Naive thymus-derived CD8-positive, alpha-beta T cell (primary cell): ENCODE data around the gene LRRC49. TPM values are rescaled to one million over a fixed set of nuclear protein-coding genes. Genes with fewer than 3 reads are reported as not detected.
"Not testable (repeated sequence)": the region's sequence is repeated elsewhere in the genome, so short reads cannot be mapped to it uniquely, and the experiment has no call there.

Experiments
- ATAC-seq, 2 donors: fragments of 150-1000 bp; cut with Tn5 transposase in 1 of 2; sonication (Bioruptor Pico), chemical (Tn5 transposase) in 1 of 2; 1 replicate in 1 of 2; 2 replicates in 1 of 2; pipeline ENCODE4 v1.10.0; 2021; ENCODE audit warnings: mild to moderate bottlenecking in 2 of 2, moderate library complexity in 2 of 2
- POLR2A ChIA-PET: fragments of 350-600 bp; sonication (Branson Sonifier 250); formaldehyde crosslinking; loops from one replicate; lab custom pipeline; 2021; ENCODE audit warnings: antibody characterized with exemption; lab: Charles Lee
- DNase-seq, 10 donors: peaks; one replicate each; pipeline versions ENCODE4 v3.0.0 to v3.0.0-alpha.2; 2020 to 2022
- H3K27ac Mint-ChIP-seq, 10 donors: one replicate each; pipeline ENCODE4 v1.8.0; 2020 to 2022; ENCODE audit warnings: mild to moderate bottlenecking in 10 of 10, mixed read lengths in 10 of 10, moderate library complexity in 4 of 10, inconsistent platforms in 1 of 10
- H3K27me3 Mint-ChIP-seq, 5 donors: one replicate each; pipeline ENCODE4 v1.8.0; 2021 to 2022; ENCODE audit warnings: mixed read lengths in 5 of 5
- H3K36me3 Mint-ChIP-seq, 3 donors: one replicate each; pipeline ENCODE4 v1.8.0; 2020 to 2022; ENCODE audit warnings: mixed read lengths in 3 of 3, mild to moderate bottlenecking in 2 of 3, inconsistent platforms in 1 of 3
- H3K4me1 Mint-ChIP-seq, 4 donors: one replicate each; pipeline ENCODE4 v1.8.0; 2021 to 2022; ENCODE audit warnings: mixed read lengths in 4 of 4
- H3K4me3 Mint-ChIP-seq, 10 donors: one replicate each; pipeline ENCODE4 v1.8.0; 2020 to 2022; ENCODE audit warnings: mild to moderate bottlenecking in 10 of 10, mixed read lengths in 10 of 10, moderate library complexity in 6 of 10, inconsistent platforms in 1 of 10
- H3K9me3 Mint-ChIP-seq, 9 donors: one replicate each; pipeline ENCODE4 v1.8.0; 2020 to 2022; ENCODE audit warnings: mixed read lengths in 9 of 9, mild to moderate bottlenecking in 3 of 9, inconsistent platforms in 1 of 9, moderate library complexity in 1 of 9
- polyA plus RNA-seq, 3 donors: library from polyadenylated mRNA; unstranded; fragments of 300-500 nt; fragmentation: Illumina TruSeq; gene quantifications; one replicate each; pipeline ENCODE4 v1.2.3, GENCODE V29; 2021
- total RNA-seq, 8 experiments: library from RNA in 2 of 8; stranded (reverse) in 2 of 8; gene quantifications; one replicate each; pipeline ENCODE4 v1.2.3 and lab custom pipeline; 2021 to 2026

Gene LRRC49
- total and polyA plus RNA-seq, 5 experiments from 2014 or later: not detected

- POLR2A ChIA-PET: no interaction called here
- Mint-ChIP-seq H3K36me3 (no peaks in the 10 kb centered on the region), H3K4me1 (no peaks in the 10 kb centered on the region), H3K4me3 (no peak overlapping the region), H3K27me3 (peaks cover 3 to 10% (median 4%) of the 10 kb centered on the region in 5 donors), H3K27ac (no peak overlapping the region), H3K9me3 (peaks cover 0 to 5% (median 0%) of the 10 kb centered on the region in 9 donors)
- no peak for ATAC-seq
- DNase-seq: no peak
Observed at GRCh38 chr15:70976851-70977250, 84.2 kb downstream of the LRRC49 start.

DNA sequence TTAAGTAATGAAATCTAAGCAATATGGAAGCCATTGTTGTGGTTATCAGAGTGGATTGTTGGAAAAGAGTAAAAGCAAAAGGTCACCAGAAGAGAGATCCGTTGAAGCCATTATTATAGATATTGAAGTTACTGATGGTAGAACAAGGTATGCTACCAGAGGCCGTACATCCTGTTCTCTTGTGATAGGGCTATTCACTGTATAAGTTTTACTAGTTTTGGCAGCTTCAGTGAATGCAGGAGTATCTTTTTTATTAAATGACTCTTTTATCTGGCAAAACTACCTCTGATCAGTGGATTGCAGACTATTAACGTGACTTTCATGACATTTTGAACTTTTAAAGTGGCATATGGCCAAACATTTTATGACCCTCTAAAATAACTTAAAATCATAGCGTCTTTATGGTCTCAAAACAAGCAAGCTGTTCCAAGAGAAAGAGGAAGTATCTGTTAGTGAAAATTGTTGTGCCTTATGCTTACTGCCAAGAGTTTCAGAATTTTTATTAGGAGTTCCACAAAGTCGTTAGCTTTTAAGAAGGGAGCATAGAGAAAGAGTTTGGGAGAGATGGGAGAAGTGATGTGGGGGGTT is 102.9 kb downstream of the LRRC49 start:
- POLR2A ChIA-PET: no interaction called here
- H3K36me3 Mint-ChIP-seq: peaks cover 0 to 26% (median 8%) of the 10 kb centered on the region in 3 donors

DNA sequence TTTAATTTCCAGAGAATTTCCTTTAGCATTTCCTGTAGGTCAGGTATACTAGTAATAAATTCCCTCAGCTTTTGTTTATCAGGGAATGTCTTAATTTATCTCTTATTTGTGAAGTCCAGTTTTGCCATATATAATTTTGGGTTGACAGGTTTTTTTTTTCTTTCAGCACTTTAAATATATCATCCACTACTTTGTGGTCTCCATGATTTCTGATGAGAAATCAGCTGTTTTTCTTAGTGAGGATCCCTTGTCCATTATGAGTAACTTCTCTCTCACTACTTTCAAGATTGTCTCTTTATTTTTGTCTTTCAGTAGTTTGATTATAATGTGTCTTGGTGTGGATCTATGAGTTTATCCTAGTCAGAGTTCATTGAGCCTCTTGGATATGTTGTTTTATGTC is 105.7 kb downstream of the LRRC49 start:
- POLR2A ChIA-PET: no interaction called here
- Mint-ChIP-seq H3K27ac (no peak overlapping the region), H3K9me3 (peaks cover 8 to 36% (median 22%) of the 10 kb centered on the region in 9 donors), H3K4me1 (peaks cover 0 to 1% (median 0%) of the 10 kb centered on the region in 4 donors), H3K4me3 (no peak overlapping the region), H3K36me3 (peaks cover 2 to 26% (median 6%) of the 10 kb centered on the region in 3 donors), H3K27me3 (peaks cover 13 to 28% (median 21%) of the 10 kb centered on the region in 5 donors)
- DNase-seq (no peak), ATAC-seq (no peak)

More for the DNA sequence above, 102.9 kb downstream of the LRRC49 start:
- no peaks in the 10 kb centered on the region for H3K4me1 Mint-ChIP-seq
- H3K27me3 Mint-ChIP-seq: peaks cover 9 to 25% (median 17%) of the 10 kb centered on the region in 5 donors
- no peak overlapping the region for H3K4me3 Mint-ChIP-seq
- H3K27ac Mint-ChIP-seq: no peak overlapping the region
- peaks cover 10 to 35% (median 20%) of the 10 kb centered on the region in 9 donors for H3K9me3 Mint-ChIP-seq
- DNase-seq (no peak), ATAC-seq (no peak)

DNA sequence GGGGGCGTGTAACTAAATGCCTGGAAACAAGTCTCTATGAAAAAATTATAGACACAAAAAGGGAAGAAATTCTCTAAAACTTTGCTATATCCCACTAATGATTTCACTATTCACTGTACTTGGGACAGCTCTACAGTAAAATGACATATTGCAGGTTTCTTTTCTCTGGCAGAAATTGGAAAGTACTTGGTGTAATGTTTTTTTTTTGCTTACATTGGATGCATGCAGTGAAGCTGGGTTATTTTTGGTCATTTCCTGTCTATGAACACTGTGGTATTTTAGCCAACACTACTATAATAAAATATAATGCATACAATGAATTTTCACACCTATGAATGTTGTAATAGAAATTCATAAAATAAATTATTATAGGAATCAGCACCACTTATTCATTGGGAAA is 109.7 kb downstream of the LRRC49 start:
- Mint-ChIP-seq H3K27me3 (peaks cover 17 to 44% (median 23%) of the 10 kb centered on the region in 5 donors), H3K4me3 (no peak overlapping the region), H3K36me3 (peaks cover 2 to 26% (median 6%) of the 10 kb centered on the region in 3 donors), H3K9me3 (peaks cover 8 to 36% (median 21%) of the 10 kb centered on the region in 9 donors), H3K4me1 (peaks cover 0 to 1% (median 0%) of the 10 kb centered on the region in 4 donors), H3K27ac (no peak overlapping the region)
- POLR2A ChIA-PET: no interaction called here
- no peak for DNase-seq
- ATAC-seq: no peak

DNA sequence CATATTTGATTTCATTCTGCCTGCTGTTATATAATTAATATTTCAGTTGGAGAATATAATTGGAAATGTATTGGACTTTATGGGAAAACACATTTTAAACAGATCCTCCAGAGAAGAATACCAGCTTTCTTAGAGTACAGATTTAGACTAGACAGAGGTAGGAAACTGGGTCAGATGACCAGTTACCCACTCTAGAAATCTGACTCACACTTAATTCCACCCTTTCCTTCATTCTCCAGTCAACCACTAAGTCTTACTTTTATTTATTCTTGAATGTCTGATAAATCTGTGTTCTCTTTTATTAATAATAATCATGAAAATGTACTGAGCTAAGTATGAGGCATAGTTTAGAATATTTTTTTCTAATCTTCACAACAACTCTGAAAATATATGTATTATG is 110.7 kb downstream of the LRRC49 start:
- no peak overlapping the region for H3K4me3 Mint-ChIP-seq
- peaks cover 2 to 20% (median 5%) of the 10 kb centered on the region in 3 donors for H3K36me3 Mint-ChIP-seq
- H3K27me3 Mint-ChIP-seq: peaks cover 17 to 34% (median 19%) of the 10 kb centered on the region in 5 donors
- DNase-seq (no peak), ATAC-seq (no peak)
- peaks cover 0 to 1% (median 0%) of the 10 kb centered on the region in 4 donors for H3K4me1 Mint-ChIP-seq
- no peak overlapping the region for H3K27ac Mint-ChIP-seq
- POLR2A ChIA-PET: no interaction called here
- H3K9me3 Mint-ChIP-seq: peaks cover 6 to 28% (median 14%) of the 10 kb centered on the region in 9 donors

DNA sequence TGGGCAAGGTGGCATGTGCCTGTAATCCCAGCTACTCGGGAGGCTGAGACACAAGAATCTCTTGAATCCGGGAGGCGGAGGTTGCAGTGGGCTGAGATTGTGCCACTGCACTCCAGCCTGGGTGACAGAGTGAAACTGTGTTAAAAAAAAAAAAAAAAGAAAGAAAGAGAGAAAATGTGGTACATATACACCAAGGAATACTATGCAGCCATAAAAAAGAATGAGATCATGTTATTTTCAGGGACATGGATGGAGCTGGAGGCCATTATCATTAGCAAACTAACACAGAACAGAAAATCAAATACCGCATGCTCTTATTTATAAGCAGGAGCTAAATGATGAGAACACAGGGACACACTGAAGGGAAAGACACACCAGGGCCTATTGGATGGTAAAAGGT is 111.9 kb downstream of the LRRC49 start:
- H3K4me1 Mint-ChIP-seq, POLR2A ChIA-PET, ATAC-seq, H3K27ac Mint-ChIP-seq, DNase-seq, H3K36me3 Mint-ChIP-seq, H3K4me3 Mint-ChIP-seq: not testable (repeated sequence)
- Mint-ChIP-seq H3K27me3 (peaks cover 16 to 40% (median 19%) of the 10 kb centered on the region in 5 donors), H3K9me3 (peaks cover 0 to 17% (median 6%) of the 10 kb centered on the region in 9 donors)

- H3K9me3 Mint-ChIP-seq: peaks cover 0 to 6% (median 2%) of the 10 kb centered on the region in 9 donors
- ATAC-seq (no peak), DNase-seq (no peak)
- POLR2A ChIA-PET: interaction anchor here (0.6 kb wide), 1 partner anchor 1972 kb away, joined by 7 read pairs; no protein-coding TSS in a partner anchor
- H3K36me3 Mint-ChIP-seq: peaks cover 0 to 5% (median 2%) of the 10 kb centered on the region in 3 donors
- H3K27ac Mint-ChIP-seq: no peak overlapping the region
- peaks cover 16 to 49% (median 19%) of the 10 kb centered on the region in 5 donors for H3K27me3 Mint-ChIP-seq
- no peak overlapping the region for H3K4me3 Mint-ChIP-seq
- H3K4me1 Mint-ChIP-seq: peaks cover 0 to 1% (median 0%) of the 10 kb centered on the region in 4 donors
Observed at GRCh38 chr15:71005895-71006294, 113.3 kb downstream of the LRRC49 start.

GRCh38 chr15:71008250-71008870 is 115.7 kb downstream of the LRRC49 start:
- no peak for DNase-seq

GRCh38 chr15:71010472-71010871 is 117.8 kb downstream of the LRRC49 start:
- ATAC-seq: no peak
- Mint-ChIP-seq H3K4me3 (no peak overlapping the region), H3K9me3 (no peaks in the 10 kb centered on the region), H3K36me3 (no peaks in the 10 kb centered on the region), H3K27me3 (peaks cover 5 to 48% (median 19%) of the 10 kb centered on the region in 5 donors), H3K27ac (no peak overlapping the region), H3K4me1 (no peaks in the 10 kb centered on the region)
- POLR2A ChIA-PET: no interaction called here
- no peak for DNase-seq

More at GRCh38 chr15:71008250-71008870, 115.7 kb downstream of the LRRC49 start:
- POLR2A ChIA-PET: no interaction called here
- no peak for ATAC-seq
- no peaks in the 10 kb centered on the region for H3K4me1 Mint-ChIP-seq
- peaks cover 14 to 59% (median 26%) of the 10 kb centered on the region in 5 donors for H3K27me3 Mint-ChIP-seq
- peaks cover 0 to 2% (median 0%) of the 10 kb centered on the region in 9 donors for H3K9me3 Mint-ChIP-seq
- no peak overlapping the region for H3K4me3 Mint-ChIP-seq
- H3K36me3 Mint-ChIP-seq: no peaks in the 10 kb centered on the region
- no peak overlapping the region for H3K27ac Mint-ChIP-seq

DNA sequence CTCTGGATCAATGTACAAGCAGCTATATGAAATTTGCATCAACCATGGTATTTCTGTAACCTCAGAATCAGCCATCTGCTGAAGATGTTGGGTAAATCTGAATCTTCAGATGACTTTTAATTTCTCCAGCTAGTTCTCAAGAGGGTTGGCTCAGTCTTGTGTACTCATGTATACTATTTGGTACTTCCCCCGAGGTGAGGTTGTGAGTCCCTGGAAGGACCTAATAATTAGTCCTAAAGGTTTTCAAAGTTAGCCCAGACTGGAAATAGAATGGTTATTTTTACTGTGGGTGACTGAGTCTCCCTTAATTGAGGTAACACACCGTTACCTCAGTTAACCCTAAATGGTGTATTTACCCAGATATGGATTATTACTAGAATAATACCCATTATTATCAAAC is 118.4 kb downstream of the LRRC49 start:
- Mint-ChIP-seq H3K4me3 (no peak overlapping the region), H3K27ac (no peak overlapping the region), H3K36me3 (no peaks in the 10 kb centered on the region), H3K4me1 (no peaks in the 10 kb centered on the region), H3K9me3 (no peaks in the 10 kb centered on the region), H3K27me3 (peaks cover 5 to 47% (median 19%) of the 10 kb centered on the region in 5 donors)
- DNase-seq: no peak
- ATAC-seq: no peak
- POLR2A ChIA-PET: no interaction called here

DNA sequence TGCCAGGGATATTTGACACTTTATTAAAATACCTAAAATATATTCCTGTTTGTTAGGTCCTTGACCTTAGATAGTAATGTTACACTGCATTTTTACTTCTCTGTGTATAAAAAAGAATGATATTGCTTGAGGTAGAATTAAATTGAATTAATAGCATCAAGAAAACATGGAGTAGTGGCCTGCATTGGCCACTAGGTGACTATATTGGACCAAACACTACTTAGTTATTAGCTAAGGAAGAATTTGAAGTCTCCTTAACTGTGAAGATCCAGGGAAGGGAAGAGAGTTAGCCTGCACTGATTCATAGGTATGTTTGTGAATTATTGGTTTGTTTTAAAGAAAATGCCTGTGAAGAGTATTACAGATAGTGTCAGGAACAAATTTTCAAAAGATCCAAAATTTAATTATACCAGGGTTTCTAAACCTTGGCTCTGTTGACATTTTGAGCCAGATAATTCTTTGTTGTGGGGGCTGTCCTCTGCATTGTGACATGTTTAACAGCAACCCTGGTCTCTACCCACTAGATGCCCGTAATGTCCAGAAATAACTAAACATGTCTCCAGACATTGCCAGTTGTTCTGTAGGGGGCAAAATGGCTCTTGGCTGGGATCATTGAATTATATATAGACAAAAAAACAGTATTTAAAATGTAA is 119.0 kb downstream of the LRRC49 start:
- Mint-ChIP-seq H3K36me3 (no peaks in the 10 kb centered on the region), H3K27ac (no peak overlapping the region), H3K27me3 (peaks cover 5 to 47% (median 17%) of the 10 kb centered on the region in 5 donors), H3K4me1 (no peaks in the 10 kb centered on the region), H3K4me3 (no peak overlapping the region), H3K9me3 (no peaks in the 10 kb centered on the region)
- POLR2A ChIA-PET: no interaction called here
- no peak for DNase-seq
- ATAC-seq: no peak

- H3K4me1 Mint-ChIP-seq: no peaks in the 10 kb centered on the region
- H3K27ac Mint-ChIP-seq: no peak overlapping the region
- DNase-seq: no peak
- H3K9me3 Mint-ChIP-seq: peaks cover 0 to 8% (median 0%) of the 10 kb centered on the region in 9 donors
- POLR2A ChIA-PET: no interaction called here
- H3K4me3 Mint-ChIP-seq: no peak overlapping the region
- peaks cover 6 to 54% (median 17%) of the 10 kb centered on the region in 5 donors for H3K27me3 Mint-ChIP-seq
- ATAC-seq: no peak
- H3K36me3 Mint-ChIP-seq: no peaks in the 10 kb centered on the region
Observed at GRCh38 chr15:71013446-71013845, 120.8 kb downstream of the LRRC49 start.

- no peak overlapping the region for H3K27ac Mint-ChIP-seq
Observed at GRCh38 chr15:71015342-71015741, 122.7 kb downstream of the LRRC49 start.

More at GRCh38 chr15:71015342-71015741, 122.7 kb downstream of the LRRC49 start:
- no peak overlapping the region for H3K4me3 Mint-ChIP-seq
- POLR2A ChIA-PET: no interaction called here
- no peak for ATAC-seq
- peaks cover 10 to 47% (median 20%) of the 10 kb centered on the region in 5 donors for H3K27me3 Mint-ChIP-seq
- H3K36me3 Mint-ChIP-seq: peaks cover 0 to 9% (median 2%) of the 10 kb centered on the region in 3 donors
- no peaks in the 10 kb centered on the region for H3K4me1 Mint-ChIP-seq
- DNase-seq: no peak
- peaks cover 3 to 20% (median 8%) of the 10 kb centered on the region in 9 donors for H3K9me3 Mint-ChIP-seq
